GM18520 (cell line): ENCODE data around the gene TIAM2.
"Not testable (repeated sequence)": the region's sequence is repeated elsewhere in the genome, so short reads cannot be mapped to it uniquely, and the experiment has no call there.

ENCODE experiments used
- ATAC-seq: cut with Tn5 transposase; IDR thresholded peaks from one replicate; pipeline ENCODE4 v1.9.1; 2021; ENCODE audit not compliant: unreplicated experiment

The TIAM2 gene

DNA sequence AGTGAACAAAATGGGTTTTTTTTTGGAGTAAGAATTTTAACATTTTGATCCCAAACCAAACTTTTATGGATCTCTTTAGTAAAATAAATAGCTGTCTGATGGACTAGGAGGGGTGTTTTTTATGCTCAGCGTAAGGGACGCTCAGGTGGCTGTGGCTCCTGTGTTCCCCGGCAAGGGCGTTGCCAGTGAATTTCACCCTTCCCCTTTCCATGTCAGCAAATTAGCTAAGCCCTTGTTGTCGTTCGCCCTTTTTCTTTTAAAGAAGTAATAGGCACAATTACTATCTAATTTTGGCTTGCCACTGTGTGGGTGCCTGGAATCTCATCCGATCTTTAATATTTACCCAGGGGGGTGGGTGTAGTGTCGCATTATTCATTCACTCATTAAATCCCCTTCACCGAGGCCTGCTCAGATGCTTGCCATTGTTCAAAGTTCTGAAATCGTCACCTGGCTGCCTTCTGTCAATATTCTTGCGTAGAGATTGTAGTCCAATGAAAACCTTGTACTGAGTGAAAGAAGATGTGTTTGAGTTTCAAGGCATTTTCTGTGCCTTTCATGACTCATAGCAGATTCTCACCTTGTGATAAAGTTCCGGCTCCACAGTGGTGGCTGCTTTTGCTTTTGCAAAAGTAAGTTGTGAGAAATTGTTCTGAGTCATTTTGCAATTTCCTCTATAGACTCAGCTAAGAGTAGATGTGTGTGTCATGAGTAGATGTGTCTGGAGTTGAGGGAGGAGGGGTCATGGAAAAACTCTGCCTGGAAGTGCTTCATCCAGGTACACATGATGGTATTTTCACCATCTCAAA lies 228.7 kb downstream of the TIAM2 start:
- peak; percentile 98 for ATAC-seq

GRCh38 chr6:155224618-155225017 lies 229.5 kb downstream of the TIAM2 start:
- no peak for ATAC-seq

GRCh38 chr6:155227046-155227445 lies 231.9 kb downstream of the TIAM2 start:
- no peak for ATAC-seq

GRCh38 chr6:155228546-155229166 lies 233.5 kb downstream of the TIAM2 start:
- ATAC-seq: no peak

DNA sequence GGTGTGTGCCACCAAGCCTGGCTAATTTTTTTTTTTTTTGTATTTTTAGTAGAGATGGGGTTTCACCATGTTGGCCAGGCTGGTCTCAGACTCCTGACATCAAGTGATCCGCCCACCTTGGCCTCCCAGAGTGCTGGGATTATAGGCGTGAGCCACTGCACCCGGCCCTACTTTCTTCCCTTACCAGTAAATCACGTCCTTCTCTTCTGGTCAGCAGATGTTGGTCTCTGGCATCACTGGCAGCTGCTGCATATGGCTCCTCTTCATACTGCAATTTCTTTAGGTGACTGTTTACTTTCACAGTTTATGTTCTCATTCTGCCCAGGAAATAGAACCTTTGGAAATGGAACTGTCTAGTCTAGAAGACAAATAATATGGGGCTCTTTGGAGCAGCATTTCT lies 235.9 kb downstream of the TIAM2 start:
- ATAC-seq: not testable (repeated sequence)

GRCh38 chr6:155232848-155233247 lies 237.7 kb downstream of the TIAM2 start:
- no peak for ATAC-seq

GRCh38 chr6:155234167-155234566 lies 239.1 kb downstream of the TIAM2 start:
- no peak for ATAC-seq

- ATAC-seq: no peak
Measured at GRCh38 chr6:155234687-155235086, 239.6 kb downstream of the TIAM2 start.

- ATAC-seq: no peak
Measured at GRCh38 chr6:155235087-155235486, 240.0 kb downstream of the TIAM2 start.

- no peak for ATAC-seq
Measured at GRCh38 chr6:155237613-155238012, 242.5 kb downstream of the TIAM2 start.

DNA sequence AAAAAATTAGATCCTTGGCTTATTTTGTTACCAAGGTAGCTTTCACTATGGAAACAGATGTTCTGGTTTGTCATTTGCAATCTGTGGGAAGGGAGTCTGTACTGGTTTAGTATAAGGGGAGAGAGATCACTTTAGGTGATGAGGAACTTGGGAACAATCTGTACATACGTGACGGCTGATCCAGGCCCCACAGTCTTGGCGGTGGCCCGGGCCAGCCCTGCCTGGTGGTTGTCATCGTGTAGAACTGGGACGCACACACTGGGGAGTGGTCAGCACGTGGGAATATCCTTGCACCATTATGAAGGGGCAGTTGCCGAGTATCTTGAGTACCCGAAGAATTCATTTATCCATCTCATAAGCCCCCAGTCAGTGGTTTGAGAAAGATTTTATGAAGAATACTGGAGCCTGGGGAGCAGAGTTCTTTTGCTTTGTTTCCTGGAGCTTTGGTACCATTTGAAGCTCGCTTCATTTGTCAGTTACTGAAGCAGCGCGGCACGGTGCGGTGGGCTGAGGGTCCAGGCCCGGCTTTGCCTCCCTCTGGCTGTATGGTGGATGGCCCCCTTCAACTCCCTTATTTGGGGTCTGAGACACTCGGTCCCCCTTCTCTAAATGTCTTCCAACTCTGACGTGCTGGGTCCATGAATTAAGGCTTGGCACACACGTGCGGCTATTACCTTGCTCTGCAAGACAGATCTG lies 245.9 kb downstream of the TIAM2 start:
- ATAC-seq: no peak

GRCh38 chr6:155241966-155242365 lies 246.9 kb downstream of the TIAM2 start:
- no peak for ATAC-seq

- ATAC-seq: no peak
Measured at GRCh38 chr6:155244434-155244833, 249.3 kb downstream of the TIAM2 start.

DNA sequence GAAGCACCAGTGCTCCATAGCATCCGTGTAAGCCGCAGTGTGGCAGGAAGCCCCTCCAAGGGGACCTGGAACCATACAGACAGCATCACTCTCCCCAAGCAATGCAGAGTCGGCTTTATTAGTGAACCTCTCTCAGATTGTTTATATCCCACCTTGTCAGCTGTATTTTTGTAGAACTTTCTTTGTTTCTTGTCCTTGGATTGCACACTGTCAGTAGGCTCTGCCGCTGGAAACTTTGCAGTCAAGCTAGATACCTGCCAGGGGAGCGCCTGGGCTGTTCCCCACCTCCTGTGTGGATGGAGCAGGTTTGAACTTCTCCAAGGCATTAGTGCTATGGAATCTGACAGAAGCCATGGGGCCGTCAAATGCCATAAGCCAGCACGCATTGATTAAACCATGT lies 250.1 kb downstream of the TIAM2 start:
- no peak for ATAC-seq

DNA sequence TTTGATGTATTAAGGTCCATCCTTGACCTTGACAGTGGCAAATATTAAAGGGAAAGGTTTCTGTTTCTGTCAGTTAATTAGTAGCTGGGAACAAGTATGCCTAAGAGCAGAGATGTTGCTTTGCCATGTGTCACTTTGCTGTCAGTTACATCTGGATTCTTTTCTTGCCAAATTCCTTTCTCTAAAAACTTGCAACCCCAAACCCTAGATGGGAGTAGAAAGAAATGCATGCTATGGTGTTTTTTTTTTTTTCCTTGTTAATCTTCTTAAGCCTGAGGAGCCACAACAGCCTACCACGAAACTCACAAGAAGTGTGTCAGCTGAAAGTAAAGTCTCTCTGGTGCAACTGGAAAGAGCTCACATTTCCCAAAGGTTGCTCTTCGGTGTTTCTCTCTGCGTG lies 250.7 kb downstream of the TIAM2 start:
- ATAC-seq: no peak

GRCh38 chr6:155246825-155247224 lies 251.7 kb downstream of the TIAM2 start:
- ATAC-seq: no peak

DNA sequence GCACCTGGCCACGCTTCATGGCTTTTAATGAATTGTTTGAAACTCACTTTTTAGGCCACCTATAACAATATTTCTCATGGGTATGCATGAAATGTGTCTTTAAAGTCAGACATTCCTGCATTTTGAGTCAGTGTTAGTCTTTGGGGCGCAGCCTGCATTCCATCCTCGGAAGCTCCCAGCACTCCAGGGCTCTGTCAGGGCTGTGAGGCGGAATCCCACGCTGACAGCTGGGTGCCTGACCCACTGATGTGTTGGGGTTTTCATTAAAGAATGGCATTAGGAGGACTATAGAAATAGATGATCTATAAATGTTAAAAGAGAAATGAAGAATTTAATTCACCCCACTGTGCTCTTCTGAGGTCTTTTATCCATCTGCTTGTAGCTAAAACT lies 252.5 kb downstream of the TIAM2 start:
- ATAC-seq: no peak

- ATAC-seq: no peak
Measured at GRCh38 chr6:155248008-155249001, 253.2 kb downstream of the TIAM2 start.

DNA sequence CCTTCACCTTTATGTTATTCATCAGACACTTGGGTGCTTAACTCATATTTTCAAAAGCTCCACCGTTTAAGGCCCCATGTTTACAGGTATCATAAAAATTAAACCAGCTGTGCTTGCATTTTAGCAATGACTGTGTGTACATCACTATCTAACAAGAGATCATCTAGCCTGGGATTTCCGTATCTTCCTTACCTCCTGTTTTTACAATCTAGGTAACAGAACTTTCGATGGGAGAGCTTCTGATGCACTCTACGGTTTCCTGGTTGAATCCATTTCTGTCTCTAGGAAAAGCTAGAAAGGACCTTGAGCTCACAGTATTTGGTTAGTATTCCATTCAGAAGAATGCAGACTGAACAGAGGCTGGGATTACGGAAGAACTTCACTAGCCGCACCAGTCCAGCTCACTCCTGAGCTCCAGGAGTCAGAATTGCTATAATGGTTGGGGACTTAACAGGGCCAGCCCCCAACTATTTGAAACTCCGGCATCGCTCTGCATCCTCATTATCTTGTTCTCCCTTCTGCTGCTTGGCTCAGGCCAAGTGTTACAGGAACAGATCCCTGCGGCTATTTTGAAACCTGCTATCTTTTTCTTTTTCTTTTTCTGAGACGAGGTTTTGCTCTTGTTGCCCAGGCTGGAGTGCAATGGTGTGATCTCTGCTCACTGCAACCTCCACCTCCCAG lies 255.7 kb downstream of the TIAM2 start:
- ATAC-seq: no peak

- ATAC-seq: no peak
Measured at GRCh38 chr6:155252581-155252980, 257.5 kb downstream of the TIAM2 start.
